ENCODE results near the gene HOXB1. TPM values are rescaled to one million over a fixed set of nuclear protein-coding genes. Genes with fewer than 3 reads are reported as not detected.
"Not testable (repeated sequence)": the region's sequence is repeated elsewhere in the genome, so short reads cannot be mapped to it uniquely, and the experiment has no call there.

The HOXB1 gene
- total and polyA plus RNA-seq, 2 of the 13 experiments (the other 11 are each of a cell fraction or from before 2014, with no cell fraction given) = not detected

DNA sequence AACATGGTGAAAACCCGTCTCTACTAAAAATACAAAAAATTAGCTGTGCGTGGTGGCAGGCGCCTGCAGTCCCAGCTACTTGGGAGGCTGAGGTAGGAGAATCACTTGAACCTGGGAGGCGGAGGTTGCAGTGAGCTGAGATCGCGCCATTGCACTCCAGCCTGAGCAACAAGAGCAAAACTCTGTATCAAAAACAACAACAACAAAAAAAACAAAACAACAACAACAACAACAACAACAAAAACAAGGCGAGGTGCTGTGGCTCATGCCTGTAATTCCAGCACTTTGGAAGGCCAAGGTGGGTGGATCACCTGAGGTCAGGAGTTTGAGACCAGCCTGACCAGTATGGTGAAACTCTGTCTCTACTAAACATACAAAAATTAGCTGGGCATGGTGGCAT lies 21.1 kb downstream of the HOXB1 start:
- H2AFZ ChIP-seq (ENCODE audit: low read length); H3K9me3 ChIP-seq (ENCODE audit: low read length); H4K20me1 ChIP-seq (ENCODE audit: insufficient read depth, low read length); FAIRE-seq; CTCF ChIA-PET (ENCODE audit: low intra/inter-chr PET ratio, low total read pairs); ATAC-seq; H3K79me2 ChIP-seq (ENCODE audit: insufficient read depth, low read length); H3K36me3 ChIP-seq (replicated peaks in 1 of 2; ENCODE audit: control insufficient read depth in 1 of 2, insufficient read depth in 2 of 2, low read length in 2 of 2); BruUV-seq (replicated peaks); POLR2A ChIA-PET; intact Hi-C loops (cut with micrococcal nuclease; ENCODE audit: unreplicated experiment); H3K4me1 ChIP-seq (ENCODE audit: insufficient read depth, low read length); H3K4me3 ChIP-seq (replicated peaks in 1 of 3; ENCODE audit: insufficient read depth in 1 of 3, low read depth in 2 of 3, low read length in 3 of 3); DNase-seq (ENCODE audit: low spot score); in situ Hi-C loops (cut with HindIII; ENCODE audit: extremely low pct_ligation_motif_present, low pct_unique_long_range_greater_than_20kb); H3K4me2 ChIP-seq (ENCODE audit: low read depth, low read length); H3K27ac ChIP-seq (ENCODE audit: extremely low read length, insufficient read depth, low read length); H3K9ac ChIP-seq (ENCODE audit: insufficient read depth, low read depth, low read length); TF ChIP-seq FOXP1 (CRISPR knock-in tag; IDR thresholded peaks at IDR 0.05): not testable (repeated sequence)
- TF ChIP-seq FOXP1 (IDR thresholded peaks at IDR 0.05) = peak; percentile 52; the same call in 1 of the 2 replicates
- WGBS (ENCODE audit: low lambda C conversion rate) = 32% methylated on average over 7 of the region's 7 CpGs
- peaks cover 0 to 16% of the 10 kb centered on the region in 2 experiments; a peak in 2 of 5 replicates for H3K27me3 ChIP-seq (ENCODE audit: control insufficient read depth in 1 of 2, insufficient read depth in 2 of 2, low read length in 2 of 2)

DNA sequence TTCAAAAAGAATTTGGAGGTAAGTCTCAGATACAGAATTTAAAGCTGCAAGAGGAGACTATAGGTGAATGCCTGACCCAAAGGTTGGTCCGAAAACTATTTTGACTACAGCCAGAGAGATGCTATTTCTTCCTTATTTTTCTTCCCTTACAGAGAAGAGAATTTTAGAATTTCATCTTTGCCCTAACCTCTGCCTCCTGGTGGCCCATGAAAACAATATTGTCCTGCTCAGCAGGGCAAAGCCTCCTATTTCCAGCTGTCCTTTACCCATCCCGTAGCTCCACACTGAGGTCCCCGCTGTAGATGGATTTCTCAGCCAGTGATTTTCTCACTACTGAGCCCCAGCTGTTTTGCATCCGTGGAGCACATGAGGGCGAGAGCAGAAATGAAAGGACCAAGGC lies 24.6 kb downstream of the HOXB1 start:
- BruUV-seq (replicated peaks) = no TSS peak
- intact Hi-C loops (cut with micrococcal nuclease; ENCODE audit: unreplicated experiment) (no loop called here), in situ Hi-C loops (cut with HindIII; ENCODE audit: extremely low pct_ligation_motif_present, low pct_unique_long_range_greater_than_20kb) (no loop called here)
- Histone ChIP-seq H2AFZ (ENCODE audit: low read length) (no peak overlapping the region), H4K20me1 (ENCODE audit: insufficient read depth, low read length) (no peaks in the 10 kb centered on the region), H3K9me3 (ENCODE audit: low read length) (no peaks in the 10 kb centered on the region), H3K4me2 (ENCODE audit: low read depth, low read length) (no peak overlapping the region), H3K27ac (ENCODE audit: extremely low read length, insufficient read depth, low read length) (no peak overlapping the region), H3K36me3 (replicated peaks in 1 of 2; ENCODE audit: control insufficient read depth in 1 of 2, insufficient read depth in 2 of 2, low read length in 2 of 2) (no peaks in the 10 kb centered on the region), H3K9ac (ENCODE audit: insufficient read depth, low read depth, low read length) (no peak overlapping the region), H3K4me3 (replicated peaks in 1 of 3; ENCODE audit: insufficient read depth in 1 of 3, low read depth in 2 of 3, low read length in 3 of 3) (no peak overlapping the region), H3K79me2 (ENCODE audit: insufficient read depth, low read length) (no peaks in the 10 kb centered on the region), H3K4me1 (ENCODE audit: insufficient read depth, low read length) (no peaks in the 10 kb centered on the region), H3K27me3 (ENCODE audit: control insufficient read depth in 1 of 2, insufficient read depth in 2 of 2, low read length in 2 of 2) (peaks cover 0 to 18% of the 10 kb centered on the region in 2 experiments; a peak in 1 of 5 replicates)
- no peak for ATAC-seq
- WGBS (ENCODE audit: low lambda C conversion rate) = 7% methylated on average over 5 of the region's 5 CpGs
- DNase-seq (ENCODE audit: low spot score) = no peak
- POLR2A ChIA-PET = no interaction called here
- FAIRE-seq = no peak
- TF ChIP-seq KDM2A (CRISPR knock-in tag; IDR thresholded peaks at IDR 0.05; ENCODE audit: borderline replicate concordance, low read depth) (no peak), ZNF652 (CRISPR knock-in tag; IDR thresholded peaks at IDR 0.05; ENCODE audit: borderline replicate concordance, low read depth) (no peak), ZNF782 (CRISPR knock-in tag; IDR thresholded peaks at IDR 0.05; ENCODE audit: borderline replicate concordance) (no peak)
- CTCF ChIA-PET (ENCODE audit: low intra/inter-chr PET ratio, low total read pairs) = no interaction called here
